HG03025 (cell line): Measurements from ENCODE around the gene GNLY.
"Not testable (repeated sequence)": the region's sequence is repeated elsewhere in the genome, so short reads cannot be mapped to it uniquely, and the experiment has no call there.

ENCODE experiments used
- ATAC-seq: cut with Tn5 transposase; IDR thresholded peaks from one replicate; pipeline ENCODE4 v1.9.1; 2021; ENCODE audit warnings: mild to moderate bottlenecking, moderate library complexity; ENCODE audit not compliant: unreplicated experiment, low FRiP score

The GNLY gene

GRCh38 chr2:85706599-85707296 is 12.6 kb downstream of the GNLY start:
- ATAC-seq, result no peak

DNA sequence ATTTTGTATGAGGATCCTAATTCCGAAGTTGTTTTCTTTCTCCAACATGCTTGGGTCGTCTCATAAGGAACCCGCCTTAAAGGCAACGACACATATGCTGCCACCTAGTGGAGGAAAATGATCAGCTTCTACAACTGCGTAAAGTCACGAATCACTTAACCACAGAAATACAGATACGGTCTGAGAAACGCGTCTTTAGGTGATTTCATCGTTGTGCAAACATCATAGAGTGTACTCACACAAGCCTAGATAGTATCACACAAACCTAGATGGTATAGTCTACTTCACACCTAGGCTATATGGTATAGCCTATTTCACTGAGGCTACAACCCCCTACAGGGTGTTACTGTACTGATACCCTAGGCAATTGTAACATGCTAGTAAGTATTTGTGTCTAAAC is 13.1 kb downstream of the GNLY start:
- no peak for ATAC-seq

GRCh38 chr2:85708641-85709040 is 14.5 kb downstream of the GNLY start:
- no peak for ATAC-seq

GRCh38 chr2:85709401-85709811 is 15.2 kb downstream of the GNLY start:
- ATAC-seq, result no peak

DNA sequence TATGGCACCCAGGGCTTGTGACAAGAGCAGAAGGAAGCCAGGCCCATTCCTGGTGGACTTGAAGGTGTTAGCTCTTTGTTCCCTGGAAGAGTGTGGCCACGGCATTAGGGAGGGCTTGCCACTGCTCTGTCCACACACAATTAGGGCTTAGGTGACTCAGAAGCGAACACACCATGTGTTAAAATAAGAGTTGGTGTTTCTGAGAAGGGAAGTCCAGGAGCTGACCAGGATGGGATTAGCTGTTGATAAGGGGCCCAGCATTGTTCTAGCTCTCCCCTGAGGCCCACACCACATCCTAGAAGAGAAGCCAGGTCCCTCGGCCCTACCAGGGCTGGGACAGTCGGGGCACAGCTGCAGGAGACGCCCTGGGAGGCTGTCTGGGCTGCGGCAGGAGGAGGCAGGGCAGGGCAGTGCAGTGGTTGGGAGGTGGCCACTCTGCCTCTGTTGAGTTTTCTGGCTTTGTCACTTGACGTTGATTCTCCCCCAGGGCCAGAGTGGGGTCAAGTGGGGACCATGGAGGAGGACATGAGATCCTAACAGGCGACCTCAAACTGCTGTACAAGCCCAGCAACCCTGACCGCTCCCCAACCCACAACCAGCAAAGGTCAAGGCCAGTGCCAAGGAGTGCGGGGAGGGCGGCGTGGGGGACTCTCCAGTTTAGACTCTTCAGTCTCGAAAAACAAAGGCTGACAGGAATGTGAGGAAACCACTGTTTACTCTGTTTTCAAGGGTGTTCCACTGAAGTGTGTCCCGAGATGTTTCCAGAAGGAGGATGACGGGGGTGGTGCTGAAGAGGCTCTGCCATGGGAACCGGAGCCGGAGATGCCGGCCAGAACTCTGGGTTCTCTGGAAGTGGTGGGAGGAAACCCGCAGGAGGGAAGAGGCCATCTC is 16.8 kb downstream of the GNLY start:
- ATAC-seq, result no peak

GRCh38 chr2:85711578-85712060 is 17.5 kb downstream of the GNLY start:
- ATAC-seq, result no peak

DNA sequence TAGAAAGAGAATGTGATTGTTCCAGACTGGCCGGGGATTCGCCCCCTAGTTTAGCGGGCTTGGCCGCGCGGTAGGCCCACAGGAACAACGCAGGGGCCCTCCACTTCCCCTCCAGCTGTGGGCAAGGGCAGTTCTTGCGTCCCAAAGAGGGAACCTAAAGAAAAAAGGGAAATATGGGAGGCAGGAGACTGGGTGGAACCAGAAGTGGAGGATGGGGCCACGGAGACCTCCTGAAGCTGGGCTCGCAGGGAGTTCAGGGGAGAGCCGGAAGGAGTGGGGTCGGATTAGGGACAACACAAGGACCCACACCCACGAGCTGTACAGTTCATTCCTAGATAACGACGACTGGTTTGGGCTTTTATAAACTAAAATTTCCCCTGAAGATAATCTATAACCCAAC is 18.2 kb downstream of the GNLY start:
- no peak for ATAC-seq

DNA sequence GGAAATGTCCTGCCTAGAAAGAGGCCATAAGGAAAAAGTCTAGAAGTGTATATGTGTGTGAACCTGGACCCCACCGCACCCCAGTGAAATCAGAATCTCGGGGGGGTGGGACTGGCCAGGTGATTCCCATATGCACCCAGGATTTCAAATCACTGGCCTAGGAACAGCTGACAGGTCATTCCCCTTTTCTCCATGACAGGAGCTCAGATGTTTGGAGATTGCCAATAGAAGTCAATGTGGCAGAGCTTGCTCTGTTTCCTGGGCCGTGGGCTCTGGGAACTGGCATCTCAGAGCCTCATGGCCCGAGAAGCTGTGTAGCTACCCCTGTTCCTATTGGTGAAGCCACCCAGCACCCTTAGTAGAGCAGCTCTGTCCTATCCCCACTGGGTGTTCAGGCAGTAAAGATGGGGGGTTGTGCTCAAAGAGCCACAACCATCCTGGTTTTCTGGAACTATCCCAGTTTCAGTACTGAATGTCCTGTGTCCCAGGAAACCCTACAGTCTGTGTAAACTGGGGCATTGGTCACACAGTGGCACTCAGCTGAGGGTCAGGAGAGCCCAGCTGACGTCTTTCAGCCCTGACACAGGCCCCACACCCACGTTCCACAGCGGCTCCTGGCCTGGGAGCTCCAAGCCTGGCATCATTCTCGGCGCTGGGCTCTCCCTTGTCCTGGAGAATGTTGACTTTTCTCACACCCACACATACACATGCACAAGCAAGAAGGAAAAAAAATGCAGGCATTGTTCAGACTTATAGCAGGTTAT is 18.9 kb downstream of the GNLY start:
- no peak for ATAC-seq

DNA sequence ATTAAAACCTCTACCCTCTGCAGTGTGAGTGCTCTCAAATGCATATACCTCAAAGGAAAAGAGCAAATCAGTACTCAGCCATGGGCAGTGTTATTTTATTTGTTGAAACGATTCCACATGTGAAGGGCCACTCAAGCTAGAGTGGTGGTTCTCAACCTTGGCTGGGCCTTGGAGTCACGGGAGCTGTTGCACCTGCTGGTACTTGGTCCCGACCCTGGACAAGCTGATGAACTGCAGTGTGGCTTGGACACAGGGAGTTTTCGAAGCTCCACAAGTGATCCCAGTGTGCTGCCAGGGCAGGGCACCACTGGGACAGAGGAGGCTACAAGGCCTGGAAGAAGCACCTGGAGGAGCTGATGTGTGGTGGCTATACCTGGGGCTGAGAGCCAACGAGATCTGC is 19.7 kb downstream of the GNLY start:
- ATAC-seq, result no peak

DNA sequence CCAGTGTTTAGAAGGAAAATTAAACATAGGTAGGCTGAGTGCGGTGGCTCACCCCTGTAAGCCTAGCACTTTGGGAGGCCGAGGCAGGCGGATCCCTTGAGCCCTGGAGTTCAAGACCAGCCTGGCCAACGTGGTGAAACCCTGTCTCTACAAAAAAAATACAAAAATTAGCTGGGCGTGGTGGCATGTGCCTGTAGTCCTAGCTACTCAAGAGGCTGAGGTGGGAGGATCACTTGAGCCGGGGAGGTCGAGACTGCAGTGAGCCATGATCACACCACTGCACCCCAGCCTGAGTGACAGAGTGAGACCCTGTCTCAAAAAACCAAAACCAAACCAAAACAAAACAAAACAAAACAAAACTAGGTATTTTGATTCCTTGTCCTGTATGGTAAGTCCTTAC is 20.3 kb downstream of the GNLY start:
- not testable (repeated sequence) for ATAC-seq

DNA sequence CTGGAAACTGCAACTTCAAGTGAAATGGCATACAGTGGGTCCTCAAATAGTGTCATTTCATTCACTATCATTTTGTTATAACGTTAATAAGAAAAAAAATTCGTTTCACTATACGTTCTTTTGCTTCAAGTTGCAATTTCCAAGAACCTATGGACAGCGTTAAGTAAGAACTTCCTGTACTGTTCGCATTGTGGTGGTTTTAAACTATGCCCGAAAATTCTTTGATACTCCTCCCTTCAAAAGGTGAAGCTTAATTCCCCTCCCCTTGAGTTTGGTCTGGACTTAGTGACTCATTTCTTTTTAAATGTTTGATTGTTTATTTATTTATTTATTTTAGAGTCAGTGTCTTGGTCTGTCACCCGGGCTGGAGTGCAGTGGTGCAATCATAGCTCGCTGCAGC is 20.7 kb downstream of the GNLY start:
- no peak for ATAC-seq

DNA sequence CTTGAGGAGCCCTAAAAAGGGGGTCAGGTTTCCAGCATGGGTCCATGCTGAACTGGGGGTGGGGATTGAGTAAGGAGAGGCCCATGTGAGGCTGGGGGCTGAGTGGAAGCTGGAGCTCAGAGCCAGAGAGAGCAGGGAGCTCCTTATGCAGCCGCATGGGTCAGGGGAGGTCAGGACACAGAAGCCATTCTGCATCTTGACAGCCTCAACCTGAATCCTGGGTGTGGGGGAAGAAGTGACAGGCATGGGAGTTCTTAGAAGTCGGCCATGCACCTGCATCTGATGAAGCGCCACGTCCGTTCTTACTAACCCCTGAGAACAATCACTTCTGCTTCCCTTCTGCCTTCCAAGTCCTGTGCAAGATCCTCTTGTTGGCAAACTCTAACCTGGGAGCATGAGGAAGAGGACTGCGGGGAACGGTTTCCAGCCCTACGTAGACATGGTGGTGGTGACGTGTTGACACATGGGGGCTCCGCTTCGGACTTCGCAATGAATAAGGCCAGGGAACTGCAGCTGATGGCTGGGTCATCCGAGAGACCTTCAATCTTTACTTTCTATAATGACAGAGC is 22.3 kb downstream of the GNLY start:
- no peak for ATAC-seq

GRCh38 chr2:85717308-85718008 is 23.3 kb downstream of the GNLY start:
- ATAC-seq, result no peak

- ATAC-seq, result no peak
These were observed 23.8 kb downstream of the GNLY start for GRCh38 chr2:85718009-85718391.

DNA sequence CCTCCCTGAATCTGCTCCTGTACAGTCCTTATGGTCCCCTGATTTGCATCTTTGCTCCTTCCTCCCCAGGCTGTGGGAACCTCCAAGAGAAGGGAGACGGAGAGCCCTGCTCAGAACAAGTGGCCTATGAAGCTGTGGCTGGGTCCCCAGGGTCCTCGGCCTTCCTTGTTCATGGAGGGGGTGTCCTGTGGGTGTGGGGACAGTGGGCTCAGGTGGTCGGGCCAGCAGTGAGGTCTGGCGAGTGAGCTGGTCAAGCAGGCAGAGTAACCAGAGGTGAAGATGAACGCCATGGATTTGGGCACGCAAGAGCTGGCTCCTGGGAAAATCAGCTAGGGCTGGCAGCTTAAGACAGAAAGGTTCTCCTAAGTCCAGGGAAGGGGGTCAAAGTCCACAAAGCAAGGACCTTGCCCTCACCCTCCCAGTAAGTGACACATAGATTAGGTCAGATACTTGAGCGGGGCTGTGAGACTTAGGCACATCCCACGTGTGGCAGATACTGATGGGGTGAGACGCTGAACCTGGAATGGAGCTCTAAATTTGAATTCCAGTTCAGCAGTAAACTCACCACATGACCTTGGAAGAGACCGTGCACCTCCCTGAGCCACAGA is 24.8 kb downstream of the GNLY start:
- no peak for ATAC-seq

GRCh38 chr2:85719609-85720240 is 25.6 kb downstream of the GNLY start:
- no peak for ATAC-seq

DNA sequence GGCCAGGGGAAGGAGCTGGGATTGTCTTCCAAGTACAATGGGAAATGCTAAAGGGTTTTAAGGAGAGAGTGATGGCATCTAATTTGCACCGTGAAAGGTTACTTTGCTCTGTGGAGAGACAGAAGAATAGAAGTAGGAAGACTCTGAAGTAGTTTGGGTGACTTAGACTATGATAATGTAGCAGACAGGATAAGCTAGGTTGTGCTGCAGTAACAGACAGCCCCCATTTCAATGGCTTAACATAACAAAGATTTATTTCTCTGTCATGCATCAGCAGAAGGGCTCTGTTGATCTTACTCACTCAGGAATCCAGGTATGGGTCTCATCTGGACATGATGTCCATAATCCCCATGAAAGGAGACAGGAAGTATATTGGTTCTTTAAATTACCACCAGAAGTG is 26.4 kb downstream of the GNLY start:
- no peak for ATAC-seq

DNA sequence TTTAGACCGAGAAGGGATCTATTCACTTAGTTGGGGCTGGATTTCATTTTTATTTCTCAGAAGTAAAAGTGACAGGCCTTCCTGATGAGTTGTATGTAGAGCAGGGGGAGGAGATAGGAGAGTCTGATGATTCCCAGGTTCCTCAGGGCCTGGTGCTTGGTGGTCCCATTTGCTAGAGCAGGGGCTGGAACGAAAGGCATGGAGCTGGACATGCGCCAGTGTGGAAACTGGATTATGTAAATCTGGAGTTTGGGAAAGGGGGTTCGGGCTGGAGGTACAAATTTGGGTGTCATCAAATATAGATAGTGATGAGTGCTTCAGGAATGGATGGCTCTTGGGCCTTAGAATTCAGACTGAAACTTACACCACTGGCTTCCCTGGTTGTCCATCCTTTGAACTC is 27.5 kb downstream of the GNLY start:
- no peak for ATAC-seq

DNA sequence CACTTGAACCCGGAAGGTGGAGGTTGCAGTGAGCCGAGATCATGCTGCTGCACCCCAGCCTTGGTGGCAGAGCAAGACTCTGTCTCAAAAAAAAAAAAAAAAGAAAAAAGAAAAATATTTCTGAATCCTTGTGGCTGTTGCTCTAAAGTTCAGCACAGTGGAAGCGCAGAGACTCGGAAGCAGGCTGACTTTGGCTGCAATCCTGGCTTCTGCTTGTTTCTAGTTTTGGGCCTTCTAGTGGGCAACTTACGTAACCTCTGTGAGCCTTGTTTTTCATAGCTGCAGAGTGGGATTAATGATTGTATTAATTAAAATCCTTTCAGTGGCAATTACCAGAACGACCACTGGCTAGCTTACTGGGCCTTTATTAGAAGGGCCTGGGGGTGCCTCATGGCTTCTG is 28.4 kb downstream of the GNLY start:
- ATAC-seq, result no peak
